Esophagus muscularis mucosa (tissue), 3 donors: ENCODE results near the gene PRKAR1B.

Source experiments
- CTCF ChIP-seq, 3 experiments: fragments of 200-600 bp in 2 of 3; fragments of 450-650 bp in 1 of 3; sonication (generic) in 2 of 3; IDR thresholded peaks; one replicate each; pipeline ENCODE4 v1.5.1; 2017 to 2019; ENCODE audit warnings: antibody characterized with exemption in 3 of 3, mild to moderate bottlenecking in 2 of 3, moderate library complexity in 1 of 3
- POLR2A ChIP-seq: fragments of 450-650 bp; IDR thresholded peaks from one replicate; pipeline ENCODE4 v1.6.1; 2017; ENCODE audit warnings: antibody characterized with exemption, moderate library complexity, mild to moderate bottlenecking, low read depth
- POLR2AphosphoS5 ChIP-seq, 2 donors: sonication (generic); formaldehyde crosslinking; IDR thresholded peaks; one replicate each; pipeline ENCODE4 v1.6.1; 2017; ENCODE audit warnings: antibody characterized with exemption in 2 of 2

- no peak for TF ChIP-seq POLR2AphosphoS5 (IDR thresholded peaks at IDR 0.05)
- no peak for TF ChIP-seq CTCF (IDR thresholded peaks at IDR 0.05)
- TF ChIP-seq POLR2A, result no peak
Observed at GRCh38 chr7:714251-714671, 12.8 kb downstream of the PRKAR1B start.
